ENCODE measurements around the gene AKAP1. TPM values are rescaled to one million over a fixed set of nuclear protein-coding genes. Genes with fewer than 3 reads are reported as not detected.
A peak's percentile ranks its signal among the peaks of the same experiment; 100 is the strongest.

The AKAP1 gene
- polyA plus RNA-seq, 1 of the 3 experiments (the other 2 are of a cell fraction), result 36.3 TPM

- TF ChIP-seq JUND (IDR thresholded peaks at IDR 0.05) (no peak), TEAD4 (IDR thresholded peaks at IDR 0.05; ENCODE audit: borderline replicate concordance, insufficient read depth) (no peak), FOXJ3 (CRISPR knock-in tag; IDR thresholded peaks at IDR 0.05) (peak; percentile 71), MEF2A (IDR thresholded peaks at IDR 0.05; ENCODE audit: borderline replicate concordance, low read depth) (no peak), CTCF (IDR thresholded peaks at IDR 0.05) (no peak), NRF1 (IDR thresholded peaks at IDR 0.05; ENCODE audit: low read depth, low read length) (no peak), NFIC (IDR thresholded peaks at IDR 0.05; ENCODE audit: borderline replicate concordance) (peak; percentile 66; the same call in 1 of the 2 replicates), MAX (IDR thresholded peaks at IDR 0.05; ENCODE audit: low read depth) (peak; percentile 48; the same call in 1 of the 2 replicates), ELF1 (IDR thresholded peaks at IDR 0.05) (no peak), FOXM1 (IDR thresholded peaks at IDR 0.05; ENCODE audit: low read depth) (no peak)
Observed at GRCh38 chr17:57097832-57098421, 12.9 kb downstream of the AKAP1 start (continued).

GRCh38 chr17:57099165-57099564, 14.1 kb downstream of the AKAP1 start:
- Histone ChIP-seq H3F3A (replicated peaks; ENCODE audit: insufficient read depth) (peaks cover 10% of the 10 kb centered on the region), H3K9ac (no peak overlapping the region), H3K4me1 (ENCODE audit: control insufficient read depth in 1 of 2, insufficient read depth in 2 of 2, low read depth in 1 of 2, low read length in 1 of 2) (peaks cover 4 to 21% of the 10 kb centered on the region in 2 experiments; a peak in 1 of 4 replicates), H3K4me2 (no peak overlapping the region), H3K27me3 (ENCODE audit: insufficient read depth) (no peaks in the 10 kb centered on the region), H3K9me2 (no peaks in the 10 kb centered on the region), H3K9me3 (no peaks in the 10 kb centered on the region), H3K4me3 (ENCODE audit: low read depth in 2 of 2, low read length in 1 of 2) (no peak overlapping the region), H3K79me2 (ENCODE audit: insufficient read depth) (peaks cover 8% of the 10 kb centered on the region; the same call in 1 of the 2 replicates), H3K36me3 (replicated peaks in 1 of 2; ENCODE audit: control insufficient read depth in 1 of 2, insufficient read depth in 2 of 2, low read length in 1 of 2) (no peaks in the 10 kb centered on the region), H2AFZ (ENCODE audit: low read depth) (no peak overlapping the region), H4K20me1 (ENCODE audit: insufficient read depth) (0 out of 2 replicates have a peak, but pooled peaks cover 5% of the 10 kb centered on the region), H3K27ac (ENCODE audit: low read depth in 2 of 2, low read length in 1 of 2) (no peak overlapping the region)
- DNase-seq, result no peak
- POLR2A ChIA-PET, result no interaction called here
- WGBS (ENCODE audit: low lambda C conversion rate), result 91% methylated on average over 3 of the region's 3 CpGs
- CTCF ChIA-PET, result interaction anchor here (1.4 to 2.2 kb wide), 4 partner anchors 9 to 684 kb away, joined by 5 to 8 read pairs (median 6); no protein-coding TSS in a partner anchor
- no peak for TF ChIP-seq EZH2phosphoT487 (IDR thresholded peaks at IDR 0.05; ENCODE audit: borderline replicate concordance, low read depth)
- no peak for TF ChIP-seq GATA2 (CRISPR knock-in tag; IDR thresholded peaks at IDR 0.05)
- TF ChIP-seq SIN3A (IDR thresholded peaks at IDR 0.05; ENCODE audit: borderline replicate concordance, low read depth, low read length), result no peak
- TF ChIP-seq IRF3 (IDR thresholded peaks at IDR 0.05; ENCODE audit: low read depth, low read length), result no peak

Data from SK-N-SH (cell line).